GM12872 (cell line): ENCODE measurements around the gene GTPBP1.

Source experiments
- CTCF ChIP-seq: IDR thresholded peaks from 3 replicates; pipeline ENCODE4 v1.5.1; 2011; ENCODE audit warnings: low read depth, mild to moderate bottlenecking, low read length, moderate library complexity; ENCODE audit not compliant: insufficient read depth

The GTPBP1 gene

GRCh38 chr22:38753948-38754750 lies 48.4 kb downstream of the GTPBP1 start:
- TF ChIP-seq CTCF: peak; percentile 7; the same call in 1 of the 3 replicates

- no peak for TF ChIP-seq CTCF
These were observed 49.0 kb downstream of the GTPBP1 start for GRCh38 chr22:38754751-38755154.

- no peak for TF ChIP-seq CTCF
These were observed 49.6 kb downstream of the GTPBP1 start for GRCh38 chr22:38755155-38755910.

GRCh38 chr22:38755911-38756532 lies 50.3 kb downstream of the GTPBP1 start, which contains the start of gene SUN2:
Gene SUN2, minus strand, starts transcription at chr22:38755998. Its CDS starts 3,370 bp downstream, at chr22:38752628.
- TF ChIP-seq CTCF: no peak

GRCh38 chr22:38756711-38757463 lies 51.1 kb downstream of the GTPBP1 start:
- TF ChIP-seq CTCF: no peak

GRCh38 chr22:38757464-38757757 lies 51.7 kb downstream of the GTPBP1 start:
- no peak for TF ChIP-seq CTCF
